GOT3 (cell line): ENCODE measurements around the gene PAK1IP1.
"Not testable (repeated sequence)": the region's sequence is repeated elsewhere in the genome, so short reads cannot be mapped to it uniquely, and the experiment has no call there.

ENCODE experiments used
- DNase-seq: peaks from one replicate; lab custom pipeline; 2025; ENCODE audit warnings: mixed read lengths; lab: John Stamatoyannopoulos, UW

PAK1IP1 gene

GRCh38 chr6:10692965-10693538, 1.7 kb upstream of the PAK1IP1 start:
- no peak for DNase-seq

GRCh38 chr6:10695086-10695657, 400 bp downstream of the PAK1IP1 start:
- DNase-seq, result no peak

GRCh38 chr6:10696655-10697054, 1.9 kb downstream of the PAK1IP1 start:
- DNase-seq, result no peak

- no peak for DNase-seq
Observed at GRCh38 chr6:10713962-10714361, 19.2 kb downstream of the PAK1IP1 start.

GRCh38 chr6:10719296-10719963, 24.7 kb downstream of the PAK1IP1 start:
- no peak for DNase-seq

GRCh38 chr6:10719964-10720264, 25.1 kb downstream of the PAK1IP1 start:
- DNase-seq, result no peak

GRCh38 chr6:10720265-10720959, 25.6 kb downstream of the PAK1IP1 start:
- no peak for DNase-seq

- not testable (repeated sequence) for DNase-seq
Observed at GRCh38 chr6:10720960-10721849, 26.4 kb downstream of the PAK1IP1 start.

GRCh38 chr6:10721850-10722569, 27.2 kb downstream of the PAK1IP1 start:
- DNase-seq, result no peak

GRCh38 chr6:10722570-10722819, 27.7 kb downstream of the PAK1IP1 start:
- no peak for DNase-seq

GRCh38 chr6:10722820-10723566, 28.2 kb downstream of the PAK1IP1 start, which contains the start of gene TMEM14C:
Gene TMEM14C (plus strand): TSS chr6:10723070. CDS start chr6:10724614, 1,544 bp downstream.
- peak; percentile 91 for DNase-seq

- no peak for DNase-seq
Observed at GRCh38 chr6:10723567-10723881, 28.8 kb downstream of the PAK1IP1 start.

- no peak for DNase-seq
Observed at GRCh38 chr6:10725044-10725443, 30.3 kb downstream of the PAK1IP1 start.

- DNase-seq, result no peak
Observed at GRCh38 chr6:10725716-10726115, 30.9 kb downstream of the PAK1IP1 start.

GRCh38 chr6:10730254-10730653, 35.5 kb downstream of the PAK1IP1 start:
- DNase-seq, result no peak

- DNase-seq, result no peak
Observed at GRCh38 chr6:10733151-10733715, 38.5 kb downstream of the PAK1IP1 start.

GRCh38 chr6:10733863-10734262, 39.1 kb downstream of the PAK1IP1 start:
- no peak for DNase-seq

- no peak for DNase-seq
Observed at GRCh38 chr6:10736731-10737130, 42.0 kb downstream of the PAK1IP1 start.

GRCh38 chr6:10740061-10740460, 45.3 kb downstream of the PAK1IP1 start:
- DNase-seq, result no peak

GRCh38 chr6:10741643-10742042, 46.9 kb downstream of the PAK1IP1 start:
- not testable (repeated sequence) for DNase-seq

- no peak for DNase-seq
Observed at GRCh38 chr6:10742251-10742650, 47.5 kb downstream of the PAK1IP1 start.
